Gastroesophageal sphincter (tissue), 3 donors: ENCODE measurements around the gene MCF2L2.

Source experiments
- CTCF ChIP-seq, 4 experiments: fragments of 200-600 bp in 2 of 4; fragments of 450-650 bp in 2 of 4; sonication (generic) in 1 of 4; IDR thresholded peaks; one replicate each; pipeline ENCODE4 v1.5.1; 2017 to 2019; ENCODE audit warnings: antibody characterized with exemption in 4 of 4, mild to moderate bottlenecking in 2 of 4, moderate library complexity in 2 of 4
- EP300 ChIP-seq: sonication (generic); formaldehyde crosslinking; IDR thresholded peaks from one replicate; pipeline ENCODE4 v1.6.1; 2017; ENCODE audit warnings: antibody characterized with exemption, mild to moderate bottlenecking
- POLR2A ChIP-seq, 2 donors: fragments of 450-650 bp; IDR thresholded peaks; one replicate each; pipeline ENCODE4 v1.6.1; 2017; ENCODE audit warnings: antibody characterized with exemption in 2 of 2, mild to moderate bottlenecking in 2 of 2, moderate library complexity in 1 of 2
- POLR2AphosphoS5 ChIP-seq: sonication (generic); formaldehyde crosslinking; IDR thresholded peaks from one replicate; pipeline ENCODE4 v1.6.1; 2017; ENCODE audit warnings: antibody characterized with exemption

- TF ChIP-seq CTCF (IDR thresholded peaks at IDR 0.05) (no peak), POLR2A (IDR thresholded peaks at IDR 0.05) (no peak), POLR2AphosphoS5 (no peak), EP300 (no peak)
Measured at GRCh38 chr3:183131735-183132134, 296.7 kb downstream of the MCF2L2 start.
